Loucy (cell line): ENCODE data around the gene TUBB8B.
"Not testable (repeated sequence)": the region's sequence is repeated elsewhere in the genome, so short reads cannot be mapped to it uniquely, and the experiment has no call there.

Source experiments
- EZH2phosphoT487 ChIP-seq: fragments of 200-600 bp; IDR thresholded peaks from 2 replicates; pipeline ENCODE4 v1.6.1; 2018; ENCODE audit warnings: antibody characterized with exemption, mild to moderate bottlenecking, moderate library complexity, borderline replicate concordance
- TF ChIP-seq, protein P1 (sequence below): fragments of 200-600 bp; sonication (generic); conservative IDR thresholded peaks from 2 replicates; pipeline ENCODE4 v1.5.1; 2014; ENCODE audit warnings: mild to moderate bottlenecking, antibody characterized with exemption, low read length

DNA sequence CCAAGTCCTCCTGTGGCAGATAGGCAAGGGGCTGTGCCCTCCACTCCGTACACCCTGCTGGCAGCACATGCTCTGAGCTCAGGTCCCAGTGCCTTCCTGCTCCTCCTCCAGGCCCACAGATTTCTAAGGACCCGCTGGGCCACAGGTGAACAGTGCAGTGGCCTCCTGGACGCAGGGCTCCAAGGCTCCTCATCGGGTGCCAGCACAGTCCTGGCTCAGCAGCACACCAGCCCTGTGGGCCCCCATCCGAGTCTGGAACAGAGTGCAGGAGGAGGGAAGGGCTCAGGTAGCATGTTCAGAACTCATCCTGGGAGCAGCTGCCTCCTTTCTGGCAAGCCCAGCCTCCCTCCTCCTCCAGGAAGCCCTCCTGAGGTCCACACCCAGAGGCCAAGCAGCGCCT, 30.8 kb upstream of the TUBB8B start:
- TF ChIP-seq, protein P1, sequence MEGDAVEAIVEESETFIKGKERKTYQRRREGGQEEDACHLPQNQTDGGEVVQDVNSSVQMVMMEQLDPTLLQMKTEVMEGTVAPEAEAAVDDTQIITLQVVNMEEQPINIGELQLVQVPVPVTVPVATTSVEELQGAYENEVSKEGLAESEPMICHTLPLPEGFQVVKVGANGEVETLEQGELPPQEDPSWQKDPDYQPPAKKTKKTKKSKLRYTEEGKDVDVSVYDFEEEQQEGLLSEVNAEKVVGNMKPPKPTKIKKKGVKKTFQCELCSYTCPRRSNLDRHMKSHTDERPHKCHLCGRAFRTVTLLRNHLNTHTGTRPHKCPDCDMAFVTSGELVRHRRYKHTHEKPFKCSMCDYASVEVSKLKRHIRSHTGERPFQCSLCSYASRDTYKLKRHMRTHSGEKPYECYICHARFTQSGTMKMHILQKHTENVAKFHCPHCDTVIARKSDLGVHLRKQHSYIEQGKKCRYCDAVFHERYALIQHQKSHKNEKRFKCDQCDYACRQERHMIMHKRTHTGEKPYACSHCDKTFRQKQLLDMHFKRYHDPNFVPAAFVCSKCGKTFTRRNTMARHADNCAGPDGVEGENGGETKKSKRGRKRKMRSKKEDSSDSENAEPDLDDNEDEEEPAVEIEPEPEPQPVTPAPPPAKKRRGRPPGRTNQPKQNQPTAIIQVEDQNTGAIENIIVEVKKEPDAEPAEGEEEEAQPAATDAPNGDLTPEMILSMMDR, result not testable (repeated sequence)
- not testable (repeated sequence) for TF ChIP-seq EZH2phosphoT487
